Adrenal gland (tissue), 12 donors: Measurements from ENCODE around the gene TBC1D2B. TPM values are rescaled to one million over a fixed set of nuclear protein-coding genes. Genes with fewer than 3 reads are reported as not detected.

Source experiments
- DNase-seq, 7 donors: peaks; one replicate each; pipeline ENCODE4 v3.0.0-alpha.2; 2019 to 2020
- H3K27ac ChIP-seq, 5 donors: fragments of 200-600 bp; sonication (generic) in 4 of 5; 1 replicate in 3 of 5; 2 replicates in 2 of 5; pipeline versions ENCODE4 v1.5.1 to v1.8.0; 2016 to 2020; ENCODE audit warnings: mild to moderate bottlenecking in 1 of 5
- H3K27me3 ChIP-seq: fragments of 200-600 bp; 2 replicates; pipeline ENCODE4 v1.8.0; 2021
- H3K36me3 ChIP-seq, 2 donors: fragments of 200-600 bp; replicated peaks in 1 of 2; 1 replicate in 1 of 2; 2 replicates in 1 of 2; pipeline versions ENCODE4 v1.5.1 to v1.8.0; 2018 to 2022
- H3K4me1 ChIP-seq, 2 donors: fragments of 200-600 bp; replicated peaks in 1 of 2; 1 replicate in 1 of 2; 2 replicates in 1 of 2; pipeline versions ENCODE4 v1.5.1 to v1.8.0; 2018 to 2021
- H3K4me3 ChIP-seq, 4 donors: fragments of 200-600 bp; sonication (generic) in 3 of 4; one replicate each; pipeline ENCODE4 v1.5.1; 2016 to 2018
- H3K9me3 ChIP-seq, 3 donors: fragments of 200-600 bp; sonication (generic) in 1 of 3; replicated peaks in 1 of 3; 1 replicate in 2 of 3; 2 replicates in 1 of 3; pipeline versions ENCODE4 v1.5.1 to v1.8.0; 2016 to 2021
- POLR2A ChIP-seq, 2 donors: fragments of 450-650 bp; IDR thresholded peaks; one replicate each; pipeline ENCODE4 v1.6.1; 2017; ENCODE audit warnings: antibody characterized with exemption in 2 of 2, mild to moderate bottlenecking in 2 of 2, moderate library complexity in 1 of 2
- WGBS, 4 donors: extraction: QIAGEN DNeasy Blood & Tissue Kit in 2 of 4; methylation state at CpG; one replicate each; pipeline versions ENCODE4 v1.1.5 to v1.1.7; 2013 to 2017; 5-methylcytosine and 5-hydroxymethylcytosine counted together
- intact Hi-C, 2 donors: fragments of 100-400 bp; cut with DNase I; formaldehyde crosslinking; loops; one replicate each; pipeline versions ENCODE4 v1.14.1 to v1.15.0; 2022 to 2023
- polyA plus RNA-seq, 3 donors: library from polyadenylated mRNA; stranded (reverse); fragments of 200-250 nt in 2 of 3; fragments of 350-450 nt in 1 of 3; fragmentation: Illumina TruSeq in 1 of 3; extraction: RNeasy Lipid Tissue Mini Kit (QIAGEN cat#74804) in 1 of 3; gene quantifications; one replicate each; pipeline ENCODE4 v1.2.3, GENCODE V29; 2013 to 2014
- total RNA-seq, 9 donors: library from RNA; depleted of rRNA in 4 of 9; stranded (reverse); fragments of >200 nt in 4 of 9; fragments of 120-200 nt in 1 of 9; fragmentation: NEBNext Ultra II Directional in 1 of 9; extraction: Animal tissue kit (Norgen Biotek cat#: 25700) in 1 of 9; gene quantifications; one replicate each; pipeline versions ENCODE4 v1.1.0 to v1.2.4, GENCODE V29; 2013 to 2023
- TF ChIP-seq, protein P1 (sequence below), 6 experiments: fragments of 450-650 bp in 4 of 6; fragments of 200-600 bp in 2 of 6; sonication (generic) in 1 of 6; IDR thresholded peaks; 1 replicate in 5 of 6; 2 replicates in 1 of 6; pipeline versions ENCODE4 v1.5.1 to v1.8.0; 2016 to 2021; ENCODE audit warnings: antibody characterized with exemption in 6 of 6, mild to moderate bottlenecking in 2 of 6, moderate library complexity in 1 of 6
- donor health status: healthy with polysubstance abuse.
- donor health status: Bipolar disorder and iron deficiency.
- donor health status: DM: yes; HTN: yes; CAD: no.
- donor health status: DM: no; HTN: no; CAD: no.
- donor health status: DM: no; HTN: no; CAD: no.
- donor health status: DM: yes; HTN: yes; CAD: no.

TBC1D2B gene
- total and polyA plus RNA-seq, 12 donors = 16.3 to 95.0 (median 54.6) TPM

- no peaks in the 10 kb centered on the region for H3K27me3 ChIP-seq
- no peak for DNase-seq
- H3K4me1 ChIP-seq = peaks cover 0 to 7% of the 10 kb centered on the region in 2 donors
- H3K4me3 ChIP-seq = no peak overlapping the region
- TF ChIP-seq POLR2A (IDR thresholded peaks at IDR 0.05) = no peak
- TF ChIP-seq, protein P1, sequence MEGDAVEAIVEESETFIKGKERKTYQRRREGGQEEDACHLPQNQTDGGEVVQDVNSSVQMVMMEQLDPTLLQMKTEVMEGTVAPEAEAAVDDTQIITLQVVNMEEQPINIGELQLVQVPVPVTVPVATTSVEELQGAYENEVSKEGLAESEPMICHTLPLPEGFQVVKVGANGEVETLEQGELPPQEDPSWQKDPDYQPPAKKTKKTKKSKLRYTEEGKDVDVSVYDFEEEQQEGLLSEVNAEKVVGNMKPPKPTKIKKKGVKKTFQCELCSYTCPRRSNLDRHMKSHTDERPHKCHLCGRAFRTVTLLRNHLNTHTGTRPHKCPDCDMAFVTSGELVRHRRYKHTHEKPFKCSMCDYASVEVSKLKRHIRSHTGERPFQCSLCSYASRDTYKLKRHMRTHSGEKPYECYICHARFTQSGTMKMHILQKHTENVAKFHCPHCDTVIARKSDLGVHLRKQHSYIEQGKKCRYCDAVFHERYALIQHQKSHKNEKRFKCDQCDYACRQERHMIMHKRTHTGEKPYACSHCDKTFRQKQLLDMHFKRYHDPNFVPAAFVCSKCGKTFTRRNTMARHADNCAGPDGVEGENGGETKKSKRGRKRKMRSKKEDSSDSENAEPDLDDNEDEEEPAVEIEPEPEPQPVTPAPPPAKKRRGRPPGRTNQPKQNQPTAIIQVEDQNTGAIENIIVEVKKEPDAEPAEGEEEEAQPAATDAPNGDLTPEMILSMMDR (IDR thresholded peaks at IDR 0.05) = no peak
- intact Hi-C loops = loop anchor here (2.0 to 5.0 kb wide), 2 partner anchors 142 to 150 kb away; no protein-coding TSS in a partner anchor
- no peak overlapping the region for H3K27ac ChIP-seq
- H3K9me3 ChIP-seq = no peaks in the 10 kb centered on the region
- no peaks in the 10 kb centered on the region for H3K36me3 ChIP-seq
- 80 to 92% (median 90%) methylated on average over 12 of the region's 12 CpGs for WGBS, 4 donors
These were observed 31.6 kb upstream of the TBC1D2B start for GRCh38 chr15:78109156-78109555.

DNA sequence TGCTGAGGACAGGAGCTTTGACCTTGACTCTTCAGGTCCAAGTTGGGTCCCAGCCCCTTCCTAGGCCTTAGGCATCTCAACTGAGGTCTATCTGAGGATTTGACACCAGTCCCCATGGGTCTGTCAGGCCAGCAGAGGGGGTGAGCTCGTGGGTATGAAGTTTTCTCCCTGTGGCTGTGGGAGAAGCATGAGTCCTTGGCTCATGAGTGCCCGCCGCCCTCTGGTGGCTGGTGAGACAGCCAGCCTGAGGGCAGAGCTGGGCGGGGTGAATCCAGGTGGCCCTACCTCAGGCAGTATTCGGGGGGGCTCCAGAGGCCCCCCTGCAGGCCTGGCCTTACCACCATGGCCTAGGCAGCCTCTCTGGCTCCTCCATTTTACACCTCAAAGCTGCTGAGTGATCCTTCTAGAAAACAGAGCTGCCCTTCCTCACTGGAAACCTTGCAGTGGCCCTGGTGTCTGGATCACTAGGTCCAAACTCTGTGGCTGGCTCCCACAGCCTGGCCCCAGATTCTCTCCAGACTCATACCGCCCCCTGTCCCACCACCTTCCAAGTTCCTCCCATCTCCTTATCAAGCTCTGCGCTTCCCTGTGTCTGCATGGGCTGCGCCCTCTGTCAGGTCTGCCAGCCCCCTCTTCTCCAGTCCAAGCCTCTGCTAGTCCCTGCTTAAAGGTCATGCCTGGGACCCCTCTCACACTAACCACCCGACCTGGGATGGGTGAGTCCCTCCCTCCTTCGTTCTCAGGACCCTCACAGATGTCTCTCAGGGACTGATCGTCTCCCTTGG, 31.0 kb upstream of the TBC1D2B start:
- intact Hi-C loops = loop anchor here (2.0 to 5.0 kb wide), 2 partner anchors 141 to 150 kb away; no protein-coding TSS in a partner anchor
- H3K4me3 ChIP-seq = no peak overlapping the region
- H3K9me3 ChIP-seq = no peaks in the 10 kb centered on the region
- H3K36me3 ChIP-seq = no peaks in the 10 kb centered on the region
- 37 to 52% (median 45%) methylated on average over 7 to 11 of the region's 11 CpGs for WGBS, 4 donors
- peak; percentile 85 to 94 (median 91) for DNase-seq
- H3K27ac ChIP-seq = no peak overlapping the region
- peaks cover 0 to 9% of the 10 kb centered on the region in 2 donors for H3K4me1 ChIP-seq
- H3K27me3 ChIP-seq = no peaks in the 10 kb centered on the region
- TF ChIP-seq POLR2A (IDR thresholded peaks at IDR 0.05) = no peak
- TF ChIP-seq, protein P1 (IDR thresholded peaks at IDR 0.05) = peak; percentile 77 to 99 (median 98)

GRCh38 chr15:78107471-78107870, 30.0 kb upstream of the TBC1D2B start:
- peaks cover 0 to 15% of the 10 kb centered on the region in 2 donors for H3K4me1 ChIP-seq
- no peak overlapping the region for H3K27ac ChIP-seq
- DNase-seq = no peak
- TF ChIP-seq, protein P1 (IDR thresholded peaks at IDR 0.05) = no peak
- TF ChIP-seq POLR2A (IDR thresholded peaks at IDR 0.05) = no peak
- H3K36me3 ChIP-seq = no peaks in the 10 kb centered on the region
- H3K9me3 ChIP-seq = no peaks in the 10 kb centered on the region
- H3K4me3 ChIP-seq = no peak overlapping the region
- no peaks in the 10 kb centered on the region for H3K27me3 ChIP-seq
- intact Hi-C loops = loop anchor here (2.0 to 5.0 kb wide), 2 partner anchors 107 to 140 kb away; no protein-coding TSS in a partner anchor
- 85 to 95% (median 90%) methylated on average over 4 to 8 of the region's 8 CpGs for WGBS, 4 donors

GRCh38 chr15:78105476-78106241, 28.1 kb upstream of the TBC1D2B start:
- intact Hi-C loops = loop anchor here (2.0 to 5.0 kb wide), 2 partner anchors 105 to 138 kb away; no protein-coding TSS in a partner anchor
- WGBS, 4 donors = 66 to 71% (median 68%) methylated on average over 10 to 16 of the region's 16 CpGs
- Histone ChIP-seq H3K27me3 (no peaks in the 10 kb centered on the region), H3K4me3 (no peak overlapping the region), H3K9me3 (no peaks in the 10 kb centered on the region), H3K36me3 (no peaks in the 10 kb centered on the region), H3K27ac (no peak overlapping the region), H3K4me1 (peaks cover 0 to 15% of the 10 kb centered on the region in 2 donors)
- DNase-seq = peak in 4 of 7 donors; percentile 42 to 66 (median 56)
- TF ChIP-seq, protein P1 (IDR thresholded peaks at IDR 0.05) = no peak
- TF ChIP-seq POLR2A (IDR thresholded peaks at IDR 0.05) = no peak
